IMR-90 (cell line): ENCODE data around the gene CCDC40. TPM values are rescaled to one million over a fixed set of nuclear protein-coding genes. Genes with fewer than 3 reads are reported as not detected.

Experiments
- ATAC-seq: fragments of 200-7000 bp; cut with Tn5 transposase; 2 replicates; pipeline ENCODE4 v1.9.1; 2020; ENCODE audit warnings: low read depth, mild to moderate bottlenecking, moderate library complexity
- BruUV-seq: library from RNA; stranded (reverse); fragments of 400-500 nt; replicated peaks from 2 replicates; lab custom pipeline; 2021; lab: Mats Ljungman, UMichigan
- CTCF ChIA-PET: fragments of 300-600 bp; formaldehyde crosslinking; extraction: SDS; loops from one replicate; lab custom pipeline; 2021; ENCODE audit warnings: antibody characterized with exemption; lab: Yijun Ruan, JAX
- POLR2A ChIA-PET: fragments of 300-600 bp; sonication (Branson Sonifier 250); formaldehyde crosslinking; loops from one replicate; lab custom pipeline; 2022; ENCODE audit warnings: antibody characterized with exemption; ENCODE audit not compliant: unreplicated experiment; lab: Charles Lee
- DNase-seq: peaks from one replicate; pipeline ENCODE4 v3.0.0; 2013
- H2AFZ ChIP-seq: replicated peaks from 2 replicates; pipeline ENCODE3; 2013; ENCODE audit warnings: low read length, mild to moderate bottlenecking; ENCODE audit not compliant: poor library complexity
- H2AK5ac ChIP-seq: 2 replicates; pipeline ENCODE4 v1.6.1; 2013; ENCODE audit warnings: low read depth, low read length, inconsistent platforms
- H2AK9ac ChIP-seq: replicated peaks from 2 replicates; pipeline ENCODE3; 2013; ENCODE audit warnings: mild to moderate bottlenecking, low read depth, low read length, moderate library complexity; ENCODE audit not compliant: poor library complexity
- H2BK120ac ChIP-seq: 2 replicates; pipeline ENCODE4 v1.6.1; 2013; ENCODE audit warnings: low read depth, low read length, inconsistent platforms
- H2BK15ac ChIP-seq: 3 replicates; pipeline ENCODE4 v1.6.1; 2013; ENCODE audit warnings: low read depth, low read length, inconsistent platforms
- H2BK20ac ChIP-seq: 2 replicates; pipeline ENCODE4 v1.6.1; 2013; ENCODE audit warnings: low read depth, mild to moderate bottlenecking, inconsistent platforms, low read length, moderate library complexity
- H2BK5ac ChIP-seq: 2 replicates; pipeline ENCODE4 v1.6.1; 2013; ENCODE audit warnings: mild to moderate bottlenecking, low read depth, low read length, inconsistent platforms; ENCODE audit not compliant: poor library complexity, severe bottlenecking
- H3K14ac ChIP-seq: replicated peaks from 2 replicates; pipeline ENCODE4 v1.6.1; 2013; ENCODE audit warnings: low read depth, low read length, inconsistent platforms
- H3K18ac ChIP-seq: 2 replicates; pipeline ENCODE4 v1.6.1; 2013; ENCODE audit warnings: low read depth, low read length, control low read depth
- H3K23ac ChIP-seq: 2 replicates; pipeline ENCODE4 v1.6.1; 2013; ENCODE audit warnings: low read depth, low read length, inconsistent platforms
- H3K27ac ChIP-seq: 2 replicates; pipeline ENCODE4 v1.5.1; 2013; ENCODE audit warnings: mild to moderate bottlenecking, control low read depth, low read length; ENCODE audit not compliant: insufficient read depth
- H3K27me3 ChIP-seq: 2 replicates; pipeline ENCODE4 v1.6.1; 2013; ENCODE audit warnings: low read length; ENCODE audit not compliant: control insufficient read depth, insufficient read depth
- H3K36me3 ChIP-seq: 2 replicates; pipeline ENCODE4 v1.6.1; 2013; ENCODE audit warnings: low read length, mixed read lengths; ENCODE audit not compliant: control insufficient read depth, insufficient read depth
- H3K4ac ChIP-seq: 2 replicates; pipeline ENCODE4 v1.6.1; 2013; ENCODE audit warnings: low read depth, low read length, inconsistent platforms
- H3K4me1 ChIP-seq: 2 replicates; pipeline ENCODE4 v1.6.1; 2013; ENCODE audit warnings: low read length, mixed read lengths; ENCODE audit not compliant: control insufficient read depth, insufficient read depth
- H3K4me2 ChIP-seq: 2 replicates; pipeline ENCODE4 v1.6.1; 2013; ENCODE audit warnings: low read depth, mild to moderate bottlenecking, control low read depth, low read length, moderate library complexity
- H3K4me3 ChIP-seq: 2 replicates; pipeline ENCODE4 v1.5.1; 2013; ENCODE audit warnings: low read depth, mild to moderate bottlenecking, control low read depth, low read length, moderate library complexity; ENCODE audit not compliant: insufficient read depth
- H3K56ac ChIP-seq: 2 replicates; pipeline ENCODE4 v1.6.1; 2013; ENCODE audit warnings: low read length, inconsistent platforms; ENCODE audit not compliant: insufficient read depth; ENCODE audit errors: extremely low read depth
- H3K79me1 ChIP-seq, 2 experiments: 2 replicates each; pipeline ENCODE4 v1.6.1; 2013; ENCODE audit warnings: low read length in 2 of 2, inconsistent platforms in 1 of 2, low read depth in 1 of 2
- H3K9ac ChIP-seq: 2 replicates; pipeline ENCODE4 v1.6.1; 2013; ENCODE audit warnings: low read depth, low read length, control low read depth
- H3K9me1 ChIP-seq: 2 replicates; pipeline ENCODE4 v1.6.1; 2013; ENCODE audit warnings: low read length, inconsistent platforms; ENCODE audit not compliant: insufficient read depth
- H3K9me3 ChIP-seq: 2 replicates; pipeline ENCODE4 v1.6.1; 2013; ENCODE audit warnings: low read length; ENCODE audit not compliant: control insufficient read depth, insufficient read depth
- H4K20me1 ChIP-seq: 2 replicates; pipeline ENCODE4 v1.6.1; 2013; ENCODE audit warnings: low read length, inconsistent platforms; ENCODE audit not compliant: insufficient read depth
- H4K5ac ChIP-seq: 2 replicates; pipeline ENCODE4 v1.6.1; 2013; ENCODE audit warnings: mild to moderate bottlenecking, low read depth, low read length, control low read depth
- H4K8ac ChIP-seq, 2 experiments: 2 replicates each; pipeline ENCODE4 v1.6.1; 2013; ENCODE audit warnings: low read depth in 2 of 2, low read length in 2 of 2, control low read depth in 1 of 2, inconsistent platforms in 1 of 2
- H4K91ac ChIP-seq: 2 replicates; pipeline ENCODE4 v1.6.1; 2013; ENCODE audit warnings: low read depth, low read length, inconsistent platforms; ENCODE audit not compliant: insufficient read depth
- BHLHE40 ChIP-seq: fragments of 150-350 bp; IDR thresholded peaks from 2 replicates; pipeline ENCODE4 v1.6.1; 2016; ENCODE audit warnings: mild to moderate bottlenecking, low read depth, low read length
- CEBPB ChIP-seq: IDR thresholded peaks from 2 replicates; pipeline ENCODE4 v1.6.1; 2012; ENCODE audit warnings: low read depth, low read length, improper control_type of control experiment
- CHD1 ChIP-seq: IDR thresholded peaks from 2 replicates; pipeline ENCODE4 v1.6.1; 2012; ENCODE audit warnings: low read depth, low read length, improper control_type of control experiment
- FOS ChIP-seq: fragments of 150-350 bp; IDR thresholded peaks from 2 replicates; pipeline ENCODE4 v1.6.1; 2016; ENCODE audit warnings: low read depth, low read length
- MAFK ChIP-seq: IDR thresholded peaks from 2 replicates; pipeline ENCODE4 v1.6.1; 2012; ENCODE audit warnings: low read depth, low read length, improper control_type of control experiment
- MAZ ChIP-seq: IDR thresholded peaks from 2 replicates; pipeline ENCODE4 v1.6.1; 2012; ENCODE audit warnings: low read depth, mild to moderate bottlenecking, low read length, improper control_type of control experiment, moderate library complexity, borderline replicate concordance
- MXI1 ChIP-seq: IDR thresholded peaks from 2 replicates; pipeline ENCODE4 v1.6.1; 2012; ENCODE audit warnings: low read depth, mild to moderate bottlenecking, low read length, moderate library complexity, borderline replicate concordance
- NFE2L2 ChIP-seq: fragments of 150-350 bp; IDR thresholded peaks from 2 replicates; pipeline ENCODE4 v1.6.1; 2016; ENCODE audit warnings: low read depth, mild to moderate bottlenecking, low read length
- POLR2A ChIP-seq: IDR thresholded peaks from 2 replicates; pipeline ENCODE4 v1.6.1; 2012; ENCODE audit warnings: mild to moderate bottlenecking, low read depth, low read length
- RAD21 ChIP-seq: IDR thresholded peaks from 2 replicates; pipeline ENCODE4 v1.6.1; 2012; ENCODE audit warnings: low read length, improper control_type of control experiment
- RCOR1 ChIP-seq: IDR thresholded peaks from 2 replicates; pipeline ENCODE4 v1.6.1; 2012; ENCODE audit warnings: mild to moderate bottlenecking, low read length, improper control_type of control experiment; ENCODE audit not compliant: insufficient replicate concordance
- RFX5 ChIP-seq: IDR thresholded peaks from 2 replicates; pipeline ENCODE4 v1.8.0; 2012; ENCODE audit warnings: low read depth, mild to moderate bottlenecking, low read length, moderate library complexity
- SMC3 ChIP-seq: fragments of 150-350 bp; IDR thresholded peaks from 2 replicates; pipeline ENCODE4 v1.6.1; 2016; ENCODE audit warnings: low read depth, mild to moderate bottlenecking, antibody characterized with exemption, low read length, moderate library complexity
- WGBS, 2 experiments: methylation state at CpG; one replicate each; pipeline versions ENCODE4 v1.1.5 to v1.1.7; 2013; ENCODE audit warnings: missing lambda C conversion rate in 2 of 2; ENCODE audit not compliant: insufficient read length in 1 of 2; ENCODE audit errors: extremely low coverage in 2 of 2; 5-methylcytosine and 5-hydroxymethylcytosine counted together
- dilution Hi-C: fragments of 300-500 bp; cut with HindIII; formaldehyde crosslinking; loops from one replicate; pipeline ENCODE4 v1.14.3; 2018; ENCODE audit warnings: low sequenced_read_pairs; ENCODE audit not compliant: unreplicated experiment
- in situ Hi-C: fragments of 300-500 bp; cut with MboI; formaldehyde crosslinking; loops from 3 replicates; pipeline ENCODE4 v1.14.3; 2019; ENCODE audit warnings: low sequenced_read_pairs, inconsistent platforms, mixed read lengths
- intact Hi-C: fragments of 100-400 bp; cut with micrococcal nuclease; formaldehyde crosslinking; loops from 2 replicates; pipeline ENCODE4 v1.10.0; 2022
- polyA plus RNA-seq, 3 experiments: library from polyadenylated mRNA; depleted of rRNA; stranded (reverse); fragments of >200 nt; gene quantifications; 2 replicates each; pipeline ENCODE4 v1.2.3, GENCODE V29; 2012; ENCODE audit warnings: low replicate concordance in 1 of 3
- total RNA-seq: library from RNA; depleted of rRNA; stranded (reverse); fragments of >200 nt; gene quantifications from 2 replicates; pipeline ENCODE4 v1.2.3, GENCODE V29; 2012
- TF ChIP-seq, protein P1 (sequence below): fragments of 150-350 bp; IDR thresholded peaks from 2 replicates; pipeline ENCODE4 v1.6.1; 2016; ENCODE audit warnings: low read depth, mild to moderate bottlenecking, low read length, moderate library complexity, borderline replicate concordance
- TF ChIP-seq, protein P2 (sequence below): conservative IDR thresholded peaks from 2 replicates; pipeline ENCODE4 v1.5.1; 2012; ENCODE audit warnings: mild to moderate bottlenecking, low read depth, low read length, improper control_type of control experiment
- TF ChIP-seq, protein P3 (sequence below): fragments of 150-350 bp; IDR thresholded peaks from 2 replicates; pipeline ENCODE4 v1.6.1; 2017; ENCODE audit warnings: mild to moderate bottlenecking, antibody characterized with exemption, low read length, low read depth

CCDC40 gene
- total and polyA plus RNA-seq, 2 of the 4 experiments (the other 2 are of a cell fraction): 0.90 to 4.7 TPM

DNA sequence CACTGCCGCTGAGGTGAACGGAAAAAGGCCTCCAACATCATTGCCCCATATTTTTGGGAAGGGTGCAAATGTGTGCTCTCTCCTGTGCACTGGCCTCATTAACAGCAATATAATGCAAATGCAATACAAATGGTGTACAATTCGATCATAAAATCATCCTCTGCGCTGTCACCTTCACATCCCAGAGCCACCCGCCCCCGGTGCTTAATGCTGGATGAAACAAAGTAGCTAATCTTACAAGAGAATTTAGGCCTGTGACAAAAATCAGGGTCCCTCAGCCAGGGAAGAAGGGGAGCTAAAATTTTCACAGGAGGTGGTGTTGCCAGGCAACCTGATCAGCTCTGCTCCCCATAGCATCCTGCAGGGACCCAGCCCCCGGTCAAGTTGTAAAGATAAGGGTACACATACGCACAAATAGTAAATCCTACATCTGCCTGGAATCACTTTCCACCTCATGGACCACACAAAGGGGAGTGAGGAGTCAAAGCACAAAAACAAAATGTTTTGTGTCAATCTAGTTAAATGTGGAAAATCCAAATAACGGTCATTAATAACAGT lies 3.7 kb upstream of the CCDC40 start:
- H4K5ac ChIP-seq: no peak overlapping the region

More for the DNA sequence above, 3.7 kb upstream of the CCDC40 start:
- no peak overlapping the region for H3K23ac ChIP-seq
- no peaks in the 10 kb centered on the region for H3K9me3 ChIP-seq
- H3K4ac ChIP-seq: no peak overlapping the region
- no peak overlapping the region for H2BK120ac ChIP-seq
- no peak overlapping the region for H3K9ac ChIP-seq
- dilution Hi-C loops (no loop called here), in situ Hi-C loops (no loop called here), intact Hi-C loops (no loop called here)
- no peak overlapping the region for H3K18ac ChIP-seq
- no peak overlapping the region for H3K4me2 ChIP-seq
- no peak for TF ChIP-seq FOS
- TF ChIP-seq SMC3: no peak
- no peak for TF ChIP-seq MAFK
- no peak for TF ChIP-seq CEBPB
- TF ChIP-seq BHLHE40: no peak
- TF ChIP-seq, protein P1, sequence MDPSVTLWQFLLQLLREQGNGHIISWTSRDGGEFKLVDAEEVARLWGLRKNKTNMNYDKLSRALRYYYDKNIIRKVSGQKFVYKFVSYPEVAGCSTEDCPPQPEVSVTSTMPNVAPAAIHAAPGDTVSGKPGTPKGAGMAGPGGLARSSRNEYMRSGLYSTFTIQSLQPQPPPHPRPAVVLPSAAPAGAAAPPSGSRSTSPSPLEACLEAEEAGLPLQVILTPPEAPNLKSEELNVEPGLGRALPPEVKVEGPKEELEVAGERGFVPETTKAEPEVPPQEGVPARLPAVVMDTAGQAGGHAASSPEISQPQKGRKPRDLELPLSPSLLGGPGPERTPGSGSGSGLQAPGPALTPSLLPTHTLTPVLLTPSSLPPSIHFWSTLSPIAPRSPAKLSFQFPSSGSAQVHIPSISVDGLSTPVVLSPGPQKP: no peak
- TF ChIP-seq CHD1: no peak
- TF ChIP-seq, protein P2, sequence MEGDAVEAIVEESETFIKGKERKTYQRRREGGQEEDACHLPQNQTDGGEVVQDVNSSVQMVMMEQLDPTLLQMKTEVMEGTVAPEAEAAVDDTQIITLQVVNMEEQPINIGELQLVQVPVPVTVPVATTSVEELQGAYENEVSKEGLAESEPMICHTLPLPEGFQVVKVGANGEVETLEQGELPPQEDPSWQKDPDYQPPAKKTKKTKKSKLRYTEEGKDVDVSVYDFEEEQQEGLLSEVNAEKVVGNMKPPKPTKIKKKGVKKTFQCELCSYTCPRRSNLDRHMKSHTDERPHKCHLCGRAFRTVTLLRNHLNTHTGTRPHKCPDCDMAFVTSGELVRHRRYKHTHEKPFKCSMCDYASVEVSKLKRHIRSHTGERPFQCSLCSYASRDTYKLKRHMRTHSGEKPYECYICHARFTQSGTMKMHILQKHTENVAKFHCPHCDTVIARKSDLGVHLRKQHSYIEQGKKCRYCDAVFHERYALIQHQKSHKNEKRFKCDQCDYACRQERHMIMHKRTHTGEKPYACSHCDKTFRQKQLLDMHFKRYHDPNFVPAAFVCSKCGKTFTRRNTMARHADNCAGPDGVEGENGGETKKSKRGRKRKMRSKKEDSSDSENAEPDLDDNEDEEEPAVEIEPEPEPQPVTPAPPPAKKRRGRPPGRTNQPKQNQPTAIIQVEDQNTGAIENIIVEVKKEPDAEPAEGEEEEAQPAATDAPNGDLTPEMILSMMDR: no peak
- no peak for TF ChIP-seq MXI1
- no peak for TF ChIP-seq RCOR1
- TF ChIP-seq, protein P3, sequence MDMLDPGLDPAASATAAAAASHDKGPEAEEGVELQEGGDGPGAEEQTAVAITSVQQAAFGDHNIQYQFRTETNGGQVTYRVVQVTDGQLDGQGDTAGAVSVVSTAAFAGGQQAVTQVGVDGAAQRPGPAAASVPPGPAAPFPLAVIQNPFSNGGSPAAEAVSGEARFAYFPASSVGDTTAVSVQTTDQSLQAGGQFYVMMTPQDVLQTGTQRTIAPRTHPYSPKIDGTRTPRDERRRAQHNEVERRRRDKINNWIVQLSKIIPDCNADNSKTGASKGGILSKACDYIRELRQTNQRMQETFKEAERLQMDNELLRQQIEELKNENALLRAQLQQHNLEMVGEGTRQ: no peak
- no peak for TF ChIP-seq NFE2L2
- no peak for TF ChIP-seq RFX5
- no peak for TF ChIP-seq RAD21
- no peak for TF ChIP-seq MAZ
- no peak for TF ChIP-seq POLR2A
- H4K8ac ChIP-seq: no peak overlapping the region
- H3K14ac ChIP-seq: no peak overlapping the region
- no peak overlapping the region for H2BK5ac ChIP-seq
- peaks cover 63 to 78% of the 10 kb centered on the region in 2 experiments for H3K79me1 ChIP-seq
- H2AK5ac ChIP-seq: no peak overlapping the region
- POLR2A ChIA-PET: no interaction called here
- no peak overlapping the region for H3K27ac ChIP-seq
- ATAC-seq (no peak), DNase-seq (no peak)
- CTCF ChIA-PET: no interaction called here
- H3K4me1 ChIP-seq: peaks cover 16% of the 10 kb centered on the region
- H3K27me3 ChIP-seq: no peaks in the 10 kb centered on the region
- H3K4me3 ChIP-seq: no peak overlapping the region
- no peak overlapping the region for H2AFZ ChIP-seq
- H4K20me1 ChIP-seq: peaks cover 62% of the 10 kb centered on the region
- H4K91ac ChIP-seq: no peak overlapping the region
- H2AK9ac ChIP-seq: no peak overlapping the region
- WGBS, 2 experiments: 100% methylated on average over 1 of the region's 9 CpGs; no CpG with 5 or more reads in 1 of the 2 experiments
- BruUV-seq: no TSS peak
- H2BK15ac ChIP-seq: no peak overlapping the region
- no peaks in the 10 kb centered on the region for H3K36me3 ChIP-seq
- no peak overlapping the region for H3K56ac ChIP-seq
- H3K9me1 ChIP-seq: peaks cover 30% of the 10 kb centered on the region
- H2BK20ac ChIP-seq: no peak overlapping the region
